ENCODE results near the gene TYMP.
A peak's percentile ranks its signal among the peaks of the same experiment; 100 is the strongest.

TYMP gene

DNA sequence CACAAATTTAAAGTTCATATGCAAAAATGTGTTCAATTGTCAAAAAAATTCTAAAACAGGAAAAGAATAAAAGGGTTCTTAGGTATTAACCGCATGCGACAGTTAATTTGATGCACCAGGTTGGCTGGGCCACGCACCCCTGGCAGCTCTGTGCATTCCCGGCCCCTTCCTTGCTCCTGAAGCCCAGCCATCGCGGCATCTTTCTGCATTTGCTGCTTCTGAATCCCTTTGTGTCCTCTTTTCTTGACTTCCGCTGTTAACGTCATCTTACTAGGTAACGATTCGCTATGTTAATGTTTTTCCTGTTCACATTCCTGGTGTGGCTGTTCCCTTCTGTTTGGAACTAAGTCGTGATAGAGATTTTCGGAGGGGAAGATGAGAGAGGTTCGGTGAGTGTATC, 8.0 kb upstream of the TYMP start:
- no peak overlapping the region for H3K27ac ChIP-seq (ENCODE audit: extremely low read depth, low read depth, low read length)
- CTCF ChIA-PET = interaction anchor here (0.9 to 1.4 kb wide), 3 partner anchors 12 to 26 kb away, joined by 4 to 8 read pairs (median 4); partner anchors contain the start of gene SCO2

DNA sequence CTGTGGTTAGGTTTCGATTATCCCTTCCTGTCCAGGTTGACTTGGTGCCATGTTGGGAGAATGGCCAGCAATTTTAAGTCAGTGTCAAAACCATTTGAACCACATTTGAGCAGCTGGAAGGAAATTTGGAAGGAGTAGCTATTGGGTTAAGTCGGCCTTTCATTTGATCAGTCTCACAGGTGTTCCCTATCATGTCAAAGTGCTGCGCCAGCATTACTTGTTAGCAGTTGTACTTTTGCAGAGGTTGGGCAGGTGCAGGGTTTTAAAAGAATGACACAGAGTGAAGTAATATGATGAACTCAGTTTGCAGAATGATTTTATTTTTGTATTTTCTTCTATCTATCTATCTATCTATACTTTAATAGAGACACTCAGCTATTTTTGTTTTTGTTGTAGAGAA, 6.4 kb upstream of the TYMP start:
- CTCF ChIA-PET = interaction anchor here (0.5 to 1.5 kb wide), 4 partner anchors 9 to 117 kb away, joined by 3 to 6 read pairs (median 4); partner anchors contain the start of genes SCO2 and SYCE3
- no peak overlapping the region for H3K27ac ChIP-seq (ENCODE audit: extremely low read depth, low read depth, low read length)

More for the DNA sequence above, 8.0 kb upstream of the TYMP start:
- H3K4me1 ChIP-seq (ENCODE audit: control insufficient read depth, insufficient read depth, low read length) = peaks cover 8% of the 10 kb centered on the region; the same call in 1 of the 2 replicates
- TF ChIP-seq ZNF157 (tag by site-specific recombination; IDR thresholded peaks at IDR 0.05) (no peak), ZNF654 (tag by site-specific recombination; IDR thresholded peaks at IDR 0.05; ENCODE audit: low read depth) (no peak), ZBTB48 (tag by site-specific recombination; IDR thresholded peaks at IDR 0.05) (no peak)
- TF ChIP-seq, protein P1, sequence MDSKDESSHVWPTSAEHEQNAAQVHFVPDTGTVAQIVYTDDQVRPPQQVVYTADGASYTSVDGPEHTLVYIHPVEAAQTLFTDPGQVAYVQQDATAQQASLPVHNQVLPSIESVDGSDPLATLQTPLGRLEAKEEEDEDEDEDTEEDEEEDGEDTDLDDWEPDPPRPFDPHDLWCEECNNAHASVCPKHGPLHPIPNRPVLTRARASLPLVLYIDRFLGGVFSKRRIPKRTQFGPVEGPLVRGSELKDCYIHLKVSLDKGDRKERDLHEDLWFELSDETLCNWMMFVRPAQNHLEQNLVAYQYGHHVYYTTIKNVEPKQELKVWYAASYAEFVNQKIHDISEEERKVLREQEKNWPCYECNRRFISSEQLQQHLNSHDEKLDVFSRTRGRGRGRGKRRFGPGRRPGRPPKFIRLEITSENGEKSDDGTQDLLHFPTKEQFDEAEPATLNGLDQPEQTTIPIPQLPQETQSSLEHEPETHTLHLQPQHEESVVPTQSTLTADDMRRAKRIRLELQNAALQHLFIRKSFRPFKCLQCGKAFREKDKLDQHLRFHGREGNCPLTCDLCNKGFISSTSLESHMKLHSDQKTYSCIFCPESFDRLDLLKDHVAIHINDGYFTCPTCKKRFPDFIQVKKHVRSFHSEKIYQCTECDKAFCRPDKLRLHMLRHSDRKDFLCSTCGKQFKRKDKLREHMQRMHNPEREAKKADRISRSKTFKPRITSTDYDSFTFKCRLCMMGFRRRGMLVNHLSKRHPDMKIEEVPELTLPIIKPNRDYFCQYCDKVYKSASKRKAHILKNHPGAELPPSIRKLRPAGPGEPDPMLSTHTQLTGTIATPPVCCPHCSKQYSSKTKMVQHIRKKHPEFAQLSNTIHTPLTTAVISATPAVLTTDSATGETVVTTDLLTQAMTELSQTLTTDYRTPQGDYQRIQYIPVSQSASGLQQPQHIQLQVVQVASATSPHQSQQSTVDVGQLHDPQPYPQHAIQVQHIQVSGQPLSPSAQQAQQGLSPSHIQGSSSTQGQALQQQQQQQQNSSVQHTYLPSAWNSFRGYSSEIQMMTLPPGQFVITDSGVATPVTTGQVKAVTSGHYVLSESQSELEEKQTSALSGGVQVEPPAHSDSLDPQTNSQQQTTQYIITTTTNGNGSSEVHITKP (tag by site-specific recombination; IDR thresholded peaks at IDR 0.05) = 0 out of 2 replicates have a peak, but pooled peaks have one; percentile 49
- no peaks in the 10 kb centered on the region for H3K9me3 ChIP-seq (ENCODE audit: control insufficient read depth, insufficient read depth, low read depth, low read length)
- no peaks in the 10 kb centered on the region for H3K36me3 ChIP-seq (ENCODE audit: control insufficient read depth in 2 of 2, insufficient read depth in 1 of 2, low read length in 2 of 2)
- no peak overlapping the region for H3K4me3 ChIP-seq (ENCODE audit: low read depth, low read length)
- POLR2A ChIA-PET = interaction anchor here (1.5 kb wide), 1 partner anchor 12 kb away, joined by 5 read pairs; the partner anchor contains the start of gene SCO2

More for the DNA sequence above, 6.4 kb upstream of the TYMP start:
- no peaks in the 10 kb centered on the region for H3K9me3 ChIP-seq (ENCODE audit: control insufficient read depth, insufficient read depth, low read depth, low read length)
- POLR2A ChIA-PET = interaction anchor here (0.6 to 1.3 kb wide), 4 partner anchors 10 to 136 kb away, joined by 3 to 6 read pairs (median 4); partner anchors contain the start of genes LMF2, NCAPH2 and SCO2
- no peak for TF ChIP-seq MYNN (tag by site-specific recombination; IDR thresholded peaks at IDR 0.05; ENCODE audit: borderline replicate concordance)
- no peak for TF ChIP-seq ZNF747 (tag by site-specific recombination; IDR thresholded peaks at IDR 0.05)
- no peak for TF ChIP-seq ZNF777 (tag by site-specific recombination; IDR thresholded peaks at IDR 0.05; ENCODE audit: borderline replicate concordance)
- no peak for TF ChIP-seq ZNF426 (tag by site-specific recombination; IDR thresholded peaks at IDR 0.05)
- TF ChIP-seq ZSCAN16 (tag by site-specific recombination; IDR thresholded peaks at IDR 0.05) = no peak
- no peak for TF ChIP-seq WT1 (tag by site-specific recombination; IDR thresholded peaks at IDR 0.05)
- no peak for TF ChIP-seq ZBTB44 (tag by site-specific recombination; IDR thresholded peaks at IDR 0.05)
- TF ChIP-seq ZNF202 (tag by site-specific recombination; IDR thresholded peaks at IDR 0.05; ENCODE audit: borderline replicate concordance) = no peak
- TF ChIP-seq ZNF701 (tag by site-specific recombination; IDR thresholded peaks at IDR 0.05) = no peak
- no peak for TF ChIP-seq ZNF311 (tag by site-specific recombination; IDR thresholded peaks at IDR 0.05; ENCODE audit: borderline replicate concordance)
- TF ChIP-seq ZNF791 (tag by site-specific recombination; IDR thresholded peaks at IDR 0.05) = no peak
- no peak for TF ChIP-seq ZNF335 (tag by site-specific recombination; conservative IDR thresholded peaks at IDR 0.05)
- TF ChIP-seq ZNF558 (tag by site-specific recombination; IDR thresholded peaks at IDR 0.05) = no peak
- no peak for TF ChIP-seq CTCF (tag by site-specific recombination; IDR thresholded peaks at IDR 0.05)
- TF ChIP-seq PATZ1 (tag by site-specific recombination; IDR thresholded peaks at IDR 0.05) = no peak
- no peaks in the 10 kb centered on the region for H3K36me3 ChIP-seq (ENCODE audit: control insufficient read depth in 2 of 2, insufficient read depth in 1 of 2, low read length in 2 of 2)
- no peak overlapping the region for H3K4me3 ChIP-seq (ENCODE audit: low read depth, low read length)
- peaks cover 8% of the 10 kb centered on the region for H3K4me1 ChIP-seq (ENCODE audit: control insufficient read depth, insufficient read depth, low read length)
